ENCODE results near the gene FBN3.
"Not testable (repeated sequence)": the region's sequence is repeated elsewhere in the genome, so short reads cannot be mapped to it uniquely, and the experiment has no call there.

The FBN3 gene

DNA sequence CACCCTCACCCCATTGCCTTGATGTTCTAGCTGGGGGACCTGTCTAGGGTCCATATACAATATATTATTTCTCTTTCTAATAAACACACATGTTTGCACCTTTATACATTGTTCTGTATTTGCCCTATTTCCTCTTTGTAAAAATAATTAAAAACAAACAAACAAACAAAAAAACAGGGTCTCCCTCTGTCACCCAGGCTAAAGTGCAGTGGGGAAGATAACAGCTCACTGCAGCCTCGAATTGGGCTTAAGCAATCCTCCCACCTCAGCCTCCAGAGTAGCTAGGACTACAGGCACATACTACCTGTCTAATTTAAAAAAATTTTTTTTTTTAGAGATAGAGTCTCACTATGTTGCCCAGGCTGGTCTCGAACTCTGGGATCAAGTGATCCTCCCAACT, 5.9 kb upstream of the FBN3 start:
- TF ChIP-seq, protein P1, sequence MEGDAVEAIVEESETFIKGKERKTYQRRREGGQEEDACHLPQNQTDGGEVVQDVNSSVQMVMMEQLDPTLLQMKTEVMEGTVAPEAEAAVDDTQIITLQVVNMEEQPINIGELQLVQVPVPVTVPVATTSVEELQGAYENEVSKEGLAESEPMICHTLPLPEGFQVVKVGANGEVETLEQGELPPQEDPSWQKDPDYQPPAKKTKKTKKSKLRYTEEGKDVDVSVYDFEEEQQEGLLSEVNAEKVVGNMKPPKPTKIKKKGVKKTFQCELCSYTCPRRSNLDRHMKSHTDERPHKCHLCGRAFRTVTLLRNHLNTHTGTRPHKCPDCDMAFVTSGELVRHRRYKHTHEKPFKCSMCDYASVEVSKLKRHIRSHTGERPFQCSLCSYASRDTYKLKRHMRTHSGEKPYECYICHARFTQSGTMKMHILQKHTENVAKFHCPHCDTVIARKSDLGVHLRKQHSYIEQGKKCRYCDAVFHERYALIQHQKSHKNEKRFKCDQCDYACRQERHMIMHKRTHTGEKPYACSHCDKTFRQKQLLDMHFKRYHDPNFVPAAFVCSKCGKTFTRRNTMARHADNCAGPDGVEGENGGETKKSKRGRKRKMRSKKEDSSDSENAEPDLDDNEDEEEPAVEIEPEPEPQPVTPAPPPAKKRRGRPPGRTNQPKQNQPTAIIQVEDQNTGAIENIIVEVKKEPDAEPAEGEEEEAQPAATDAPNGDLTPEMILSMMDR (conservative IDR thresholded peaks at IDR 0.05): no peak
- H3K27ac ChIP-seq: no peak overlapping the region

DNA sequence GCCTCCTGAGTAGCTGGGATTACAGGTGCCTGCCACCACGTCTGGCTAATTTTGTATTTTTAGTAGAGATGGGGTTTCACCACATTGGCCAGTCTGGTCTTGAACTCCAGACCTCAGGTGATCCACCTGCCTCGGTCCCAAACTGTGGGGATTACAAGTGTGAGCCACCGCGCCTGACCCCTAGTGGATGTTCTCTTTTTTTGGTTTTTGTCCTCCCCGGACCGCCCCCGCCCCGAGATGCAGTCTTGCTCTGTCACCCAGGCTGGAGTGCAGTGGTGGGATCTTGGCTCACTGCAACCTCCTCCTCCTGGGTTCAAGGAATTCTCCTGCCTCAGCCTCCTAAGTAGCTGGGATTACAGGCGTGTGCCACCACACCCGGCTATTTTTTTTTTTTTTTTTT, 4.6 kb upstream of the FBN3 start:
- H3K27ac ChIP-seq: not testable (repeated sequence)

DNA sequence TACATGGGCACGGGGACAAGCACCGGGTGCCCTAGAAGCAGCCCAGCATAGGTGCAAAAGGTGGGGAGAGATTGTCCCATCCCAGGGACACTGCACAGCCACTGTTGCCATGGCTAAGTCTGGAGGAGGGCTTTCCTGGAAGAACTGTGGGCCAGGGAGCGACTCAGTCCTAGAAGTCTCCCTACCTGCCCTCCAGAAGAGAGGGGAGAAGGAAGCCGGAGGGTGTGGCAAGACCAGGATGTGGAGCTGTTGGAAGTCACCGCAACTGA, 2.3 kb upstream of the FBN3 start:
- TF ChIP-seq, protein P1 (conservative IDR thresholded peaks at IDR 0.05): no peak
- no peak overlapping the region for H3K27ac ChIP-seq

DNA sequence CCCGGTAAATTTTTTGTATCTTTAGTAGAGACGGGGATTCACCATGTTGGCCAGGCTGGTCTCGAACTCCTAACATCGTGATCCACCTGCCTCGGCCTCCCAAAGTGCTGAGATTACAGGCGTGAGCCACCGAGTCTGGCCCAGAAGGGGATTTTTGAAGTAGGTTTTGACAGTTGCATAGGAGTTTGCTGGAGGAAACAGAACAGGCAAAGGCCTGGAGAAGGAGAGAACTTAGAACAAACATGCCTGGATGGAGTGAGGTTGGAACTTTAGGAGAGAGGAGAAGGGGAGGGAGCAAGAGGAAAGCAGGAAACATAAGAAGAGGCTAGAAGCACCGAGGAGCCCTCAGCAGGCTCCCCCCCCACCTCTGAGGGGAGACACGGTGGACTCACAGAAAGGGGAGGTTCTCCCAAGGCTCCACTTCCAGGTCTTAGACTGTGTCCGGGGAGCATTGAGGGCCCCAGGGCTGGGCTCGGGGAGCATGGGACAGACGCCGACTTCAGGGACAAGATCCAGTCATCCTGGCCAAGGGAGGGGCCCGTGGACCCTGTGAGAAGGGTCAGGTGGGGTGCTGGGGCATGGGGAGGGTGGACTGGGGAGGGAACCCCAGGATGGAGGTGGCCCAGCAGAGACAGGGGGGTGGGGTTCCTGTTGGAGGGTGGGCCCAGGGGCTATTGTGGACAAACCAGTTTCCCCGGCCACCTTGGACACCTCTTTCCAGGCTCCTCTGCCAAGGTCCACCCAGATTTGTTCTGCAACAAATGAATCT, 1.8 kb upstream of the FBN3 start:
- TF ChIP-seq, protein P1 (conservative IDR thresholded peaks at IDR 0.05): no peak
- H3K27ac ChIP-seq: no peak overlapping the region

DNA sequence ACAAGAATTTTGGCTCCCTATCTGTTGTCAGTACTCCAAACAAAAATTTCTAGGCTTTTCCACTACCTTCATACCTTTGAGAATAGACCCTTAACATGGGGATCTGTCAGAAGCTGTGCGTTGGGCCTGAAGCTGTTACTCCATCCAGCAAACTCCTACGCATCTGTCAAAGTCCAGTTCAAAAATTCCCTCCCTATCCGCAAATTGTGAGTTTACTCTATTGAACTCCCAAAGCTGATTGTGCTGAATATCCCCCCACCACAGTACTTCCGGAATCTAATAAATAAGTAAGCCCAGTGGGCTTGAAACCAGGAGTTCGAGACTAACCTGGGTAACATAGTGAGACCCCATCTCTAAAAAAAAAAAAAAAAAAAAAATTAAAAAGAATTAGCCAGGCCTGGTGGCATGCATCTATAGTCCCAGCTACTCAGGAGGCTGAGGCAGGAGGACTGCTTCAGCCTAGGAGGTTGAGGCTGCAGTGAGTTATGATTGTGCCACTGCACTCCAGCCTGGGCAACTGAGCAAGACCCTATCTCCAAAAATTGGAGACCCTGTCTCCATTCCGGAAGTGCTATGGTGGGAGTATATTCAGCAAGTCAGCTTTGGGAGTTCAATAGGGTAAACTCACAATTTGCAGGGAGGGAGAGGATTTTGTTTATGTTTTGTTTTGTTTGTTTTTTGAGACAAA, 930 bp upstream of the FBN3 start:
- H3K27ac ChIP-seq: no peak overlapping the region
- TF ChIP-seq, protein P1 (conservative IDR thresholded peaks at IDR 0.05): no peak

DNA sequence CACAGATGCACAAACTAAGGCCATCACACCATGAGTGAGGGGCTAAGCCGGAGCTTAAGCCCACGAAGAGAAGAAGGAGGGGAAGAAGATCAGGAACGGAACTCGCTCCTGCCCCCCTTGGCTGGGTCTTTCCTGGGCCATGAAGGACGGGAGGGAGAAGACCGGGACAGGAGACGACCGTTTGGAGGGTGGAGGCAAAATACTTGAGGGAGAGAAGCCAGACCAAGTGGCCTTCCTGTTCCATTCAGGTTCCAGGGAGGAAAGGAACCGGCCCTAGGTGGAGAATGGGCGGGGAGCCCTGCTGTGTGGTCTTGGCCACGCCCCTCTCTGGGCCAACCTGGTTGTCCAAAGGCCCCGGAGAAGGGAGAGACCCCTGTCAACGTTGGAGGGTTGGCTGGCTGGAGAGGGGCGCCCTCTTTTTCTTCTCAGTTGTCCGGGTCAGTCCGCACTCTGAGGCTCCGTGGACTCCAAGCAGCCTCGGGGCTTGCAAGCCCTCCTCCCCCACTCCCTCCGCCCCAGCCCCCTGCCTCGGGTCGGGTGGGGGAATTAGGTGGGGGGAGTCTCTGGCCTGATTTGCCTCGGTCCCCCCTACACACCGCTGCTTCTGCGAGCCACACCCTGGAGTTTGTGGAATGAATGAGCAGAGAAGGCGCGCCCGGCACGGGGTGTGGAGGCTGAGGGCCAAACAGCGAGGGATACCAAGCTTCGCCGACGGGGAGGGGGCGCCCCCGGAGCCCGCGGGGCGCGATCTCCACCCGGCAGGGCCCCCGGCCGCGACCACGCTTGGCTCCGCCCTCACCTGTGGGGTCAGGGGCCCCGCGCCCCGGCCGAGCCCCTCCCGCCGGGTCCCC, 757 bp downstream of the FBN3 start:
- TF ChIP-seq, protein P1 (conservative IDR thresholded peaks at IDR 0.05): no peak
- no peak overlapping the region for H3K27ac ChIP-seq

DNA sequence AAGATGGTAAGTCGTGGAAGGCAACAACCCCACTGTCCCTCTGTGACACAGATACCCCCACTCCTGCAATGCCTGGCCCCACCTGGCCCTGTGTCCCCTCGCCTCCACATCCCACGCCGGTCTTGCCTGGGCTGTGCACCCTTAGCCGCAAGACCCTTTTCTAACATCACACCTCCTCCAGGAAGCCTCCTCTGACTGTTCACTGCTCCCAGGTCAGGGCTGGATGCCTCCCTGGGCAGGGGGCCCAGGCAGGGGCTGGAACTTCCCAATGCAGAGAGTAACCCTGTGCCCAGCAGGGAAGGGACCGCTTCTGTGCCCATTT, 1.3 kb downstream of the FBN3 start:
- TF ChIP-seq, protein P1 (conservative IDR thresholded peaks at IDR 0.05): no peak
- H3K27ac ChIP-seq: no peak overlapping the region

Measured in VCaP (cell line).